ENCODE measurements around the gene RIT2. TPM values are rescaled to one million over a fixed set of nuclear protein-coding genes. Genes with fewer than 3 reads are reported as not detected.

Gene RIT2
- total RNA-seq, 1 donor from 2014 or later, result not detected

DNA sequence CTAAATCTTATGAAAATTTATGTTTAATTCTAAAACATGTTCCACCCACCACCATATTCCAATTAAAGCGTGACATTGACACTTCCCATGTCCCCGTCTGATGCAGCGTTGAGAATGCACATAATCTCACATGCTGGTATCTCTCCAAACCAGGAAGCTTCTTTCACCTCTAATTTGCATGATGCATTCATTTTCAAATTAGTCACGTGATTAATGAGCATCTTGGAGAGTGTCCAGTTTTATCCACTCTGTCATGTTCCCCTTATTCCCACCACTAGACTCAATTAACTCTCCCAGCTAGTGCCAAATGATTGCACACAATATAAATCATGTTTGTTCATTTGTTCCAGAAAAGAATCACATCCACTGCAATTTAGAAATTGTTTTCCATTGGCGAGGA lies 105.8 kb downstream of the RIT2 start:
- H3K27ac Mint-ChIP-seq, result no peak overlapping the region
- ChIA-PET CTCF (no interaction called here), POLR2A (no interaction called here)
- no peaks in the 10 kb centered on the region for H3K4me1 Mint-ChIP-seq
- H3K4me3 Mint-ChIP-seq, result no peak overlapping the region
- no peaks in the 10 kb centered on the region for H3K27me3 Mint-ChIP-seq
- ATAC-seq (ENCODE audit: low read depth), result no peak
- TF ChIP-seq, protein P1, sequence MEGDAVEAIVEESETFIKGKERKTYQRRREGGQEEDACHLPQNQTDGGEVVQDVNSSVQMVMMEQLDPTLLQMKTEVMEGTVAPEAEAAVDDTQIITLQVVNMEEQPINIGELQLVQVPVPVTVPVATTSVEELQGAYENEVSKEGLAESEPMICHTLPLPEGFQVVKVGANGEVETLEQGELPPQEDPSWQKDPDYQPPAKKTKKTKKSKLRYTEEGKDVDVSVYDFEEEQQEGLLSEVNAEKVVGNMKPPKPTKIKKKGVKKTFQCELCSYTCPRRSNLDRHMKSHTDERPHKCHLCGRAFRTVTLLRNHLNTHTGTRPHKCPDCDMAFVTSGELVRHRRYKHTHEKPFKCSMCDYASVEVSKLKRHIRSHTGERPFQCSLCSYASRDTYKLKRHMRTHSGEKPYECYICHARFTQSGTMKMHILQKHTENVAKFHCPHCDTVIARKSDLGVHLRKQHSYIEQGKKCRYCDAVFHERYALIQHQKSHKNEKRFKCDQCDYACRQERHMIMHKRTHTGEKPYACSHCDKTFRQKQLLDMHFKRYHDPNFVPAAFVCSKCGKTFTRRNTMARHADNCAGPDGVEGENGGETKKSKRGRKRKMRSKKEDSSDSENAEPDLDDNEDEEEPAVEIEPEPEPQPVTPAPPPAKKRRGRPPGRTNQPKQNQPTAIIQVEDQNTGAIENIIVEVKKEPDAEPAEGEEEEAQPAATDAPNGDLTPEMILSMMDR (IDR thresholded peaks at IDR 0.05), result no peak
- no peak for DNase-seq
- H3K36me3 Mint-ChIP-seq (ENCODE audit: low read depth), result no peaks in the 10 kb centered on the region
- H3K9me3 Mint-ChIP-seq, result no peaks in the 10 kb centered on the region
- intact Hi-C loops (cut with micrococcal nuclease), result no loop called here

DNA sequence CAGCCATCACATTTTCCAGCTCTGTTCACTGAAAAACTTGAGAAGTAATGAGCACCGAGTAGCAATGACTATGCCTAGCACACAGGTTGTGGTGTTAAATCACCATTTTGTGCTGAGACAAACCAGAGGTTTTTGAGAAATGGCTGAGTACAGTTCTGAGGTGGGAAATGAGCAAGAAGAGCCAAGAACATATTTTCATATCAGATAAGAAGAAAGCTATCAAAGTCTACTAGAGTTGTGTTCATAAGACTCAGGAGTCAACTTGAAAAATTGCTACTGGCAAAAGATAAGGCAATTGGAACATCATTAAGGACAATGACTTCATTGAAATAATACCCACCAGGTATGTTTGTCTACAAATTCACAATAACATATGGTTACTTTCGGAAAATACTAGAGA lies 108.1 kb downstream of the RIT2 start:
- POLR2A ChIA-PET, result no interaction called here
- DNase-seq (no peak), ATAC-seq (ENCODE audit: low read depth) (no peak)
- Mint-ChIP-seq H3K4me3 (no peak overlapping the region), H3K4me1 (no peaks in the 10 kb centered on the region), H3K27me3 (no peaks in the 10 kb centered on the region), H3K9me3 (no peaks in the 10 kb centered on the region), H3K36me3 (ENCODE audit: low read depth) (no peaks in the 10 kb centered on the region), H3K27ac (no peak overlapping the region)
- CTCF ChIA-PET, result no interaction called here
- intact Hi-C loops (cut with micrococcal nuclease), result no loop called here
- TF ChIP-seq, protein P1 (IDR thresholded peaks at IDR 0.05), result no peak

- CTCF ChIA-PET, result no interaction called here
- no peak for ATAC-seq (ENCODE audit: low read depth)
Measured at GRCh38 chr18:43004421-43004820, 111.1 kb downstream of the RIT2 start.

GRCh38 chr18:43001821-43002220 lies 113.7 kb downstream of the RIT2 start:
- ChIA-PET POLR2A (no interaction called here), CTCF (no interaction called here)
- DNase-seq (no peak), ATAC-seq (ENCODE audit: low read depth) (no peak)
- H3K27me3 Mint-ChIP-seq, result no peaks in the 10 kb centered on the region
- no peaks in the 10 kb centered on the region for H3K4me1 Mint-ChIP-seq
- H3K27ac Mint-ChIP-seq, result no peak overlapping the region
- no peaks in the 10 kb centered on the region for H3K36me3 Mint-ChIP-seq (ENCODE audit: low read depth)
- intact Hi-C loops (cut with micrococcal nuclease), result no loop called here
- peaks cover 3% of the 10 kb centered on the region for H3K9me3 Mint-ChIP-seq
- TF ChIP-seq, protein P1 (IDR thresholded peaks at IDR 0.05), result no peak
- H3K4me3 Mint-ChIP-seq, result no peak overlapping the region

More at GRCh38 chr18:43004421-43004820, 111.1 kb downstream of the RIT2 start:
- H3K27ac Mint-ChIP-seq, result no peak overlapping the region
- no peak for DNase-seq
- no peak overlapping the region for H3K4me3 Mint-ChIP-seq
- H3K27me3 Mint-ChIP-seq, result no peaks in the 10 kb centered on the region
- H3K4me1 Mint-ChIP-seq, result no peaks in the 10 kb centered on the region
- POLR2A ChIA-PET, result no interaction called here
- H3K36me3 Mint-ChIP-seq (ENCODE audit: low read depth), result no peaks in the 10 kb centered on the region
- intact Hi-C loops (cut with micrococcal nuclease), result no loop called here
- peaks cover 2% of the 10 kb centered on the region for H3K9me3 Mint-ChIP-seq
- TF ChIP-seq, protein P1 (IDR thresholded peaks at IDR 0.05), result no peak

DNA sequence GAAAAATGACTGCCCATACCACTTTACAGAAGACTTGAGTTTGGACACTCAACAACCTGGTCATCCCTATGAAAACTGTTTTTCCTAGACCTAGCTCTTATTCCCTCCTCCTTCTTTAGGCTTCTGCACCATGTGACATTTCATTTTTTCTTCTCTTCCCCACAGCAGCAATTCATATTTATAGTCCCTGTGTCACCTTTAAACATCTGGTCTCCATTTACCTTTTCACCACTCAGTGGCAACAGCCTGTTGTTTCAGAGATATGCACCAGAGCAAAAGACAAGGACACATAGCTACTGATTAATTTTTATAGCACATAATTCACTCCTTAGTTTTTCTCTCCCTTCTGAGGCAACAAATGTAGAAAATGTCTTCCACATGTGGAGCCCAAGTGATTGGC lies 118.7 kb downstream of the RIT2 start:
- intact Hi-C loops (cut with micrococcal nuclease), result no loop called here
- Mint-ChIP-seq H3K27ac (no peak overlapping the region), H3K4me3 (no peak overlapping the region), H3K4me1 (no peaks in the 10 kb centered on the region), H3K36me3 (ENCODE audit: low read depth) (no peaks in the 10 kb centered on the region), H3K9me3 (peaks cover 10% of the 10 kb centered on the region), H3K27me3 (no peaks in the 10 kb centered on the region)
- DNase-seq, result no peak
- no peak for ATAC-seq (ENCODE audit: low read depth)
- CTCF ChIA-PET, result no interaction called here
- TF ChIP-seq, protein P1 (IDR thresholded peaks at IDR 0.05), result no peak
- POLR2A ChIA-PET, result no interaction called here

Data from activated B cell treated with CpG ODN at 0.5 μM for 24 hours (primary cell).